H1 (cell line): Measurements from ENCODE around the gene ZNF524. TPM values are rescaled to one million over a fixed set of nuclear protein-coding genes. Genes with fewer than 3 reads are reported as not detected.

Experiments used
- CTCF ChIA-PET: fragments of 300-600 bp; sonication (Branson Sonifier 250); formaldehyde crosslinking; loops from one replicate; lab custom pipeline; 2021; ENCODE audit not compliant: partially characterized antibody; lab: Charles Lee
- POLR2A ChIA-PET: fragments of 300-600 bp; sonication (Branson Sonifier 250); formaldehyde crosslinking; loops from one replicate; lab custom pipeline; 2021; ENCODE audit warnings: inconsistent platforms; ENCODE audit not compliant: partially characterized antibody; lab: Charles Lee
- DNase-seq, 2 experiments: peaks; one replicate each; pipeline versions ENCODE4 v3.0.0 to v3.0.0-alpha.2; 2010 to 2022; ENCODE audit warnings: low spot score in 2 of 2, low read depth in 1 of 2, mixed read lengths in 1 of 2
- FAIRE-seq: peaks from 2 replicates; lab custom pipeline; 2011; peaks lifted over from hg19 to GRCh38; lab: Jason Lieb, UNC
- H2AFZ ChIP-seq: 2 replicates; pipeline ENCODE4 v1.8.1; 2012; ENCODE audit warnings: low read length, inconsistent platforms
- H2AK5ac ChIP-seq: 2 replicates; pipeline ENCODE4 v1.6.1; 2013; ENCODE audit warnings: low read depth, low read length
- H2BK120ac ChIP-seq: replicated peaks from 2 replicates; pipeline ENCODE3; 2013; ENCODE audit warnings: low read depth, low read length, inconsistent platforms
- H2BK12ac ChIP-seq: 2 replicates; pipeline ENCODE4 v1.6.1; 2013; ENCODE audit warnings: low read depth, low read length
- H2BK15ac ChIP-seq: 2 replicates; pipeline ENCODE4 v1.6.1; 2013; ENCODE audit warnings: low read length
- H2BK20ac ChIP-seq: 2 replicates; pipeline ENCODE4 v1.6.1; 2013; ENCODE audit warnings: low read length
- H2BK5ac ChIP-seq: 2 replicates; pipeline ENCODE4 v1.6.1; 2013; ENCODE audit warnings: low read depth, low read length
- H3K14ac ChIP-seq: 2 replicates; pipeline ENCODE4 v1.6.1; 2013; ENCODE audit warnings: inconsistent platforms; ENCODE audit not compliant: insufficient read length
- H3K18ac ChIP-seq: 2 replicates; pipeline ENCODE4 v1.6.1; 2013; ENCODE audit warnings: low read length; ENCODE audit errors: extremely low read depth
- H3K23ac ChIP-seq: 2 replicates; pipeline ENCODE4 v1.6.1; 2013; ENCODE audit warnings: inconsistent platforms; ENCODE audit not compliant: insufficient read length
- H3K23me2 ChIP-seq: 2 replicates; pipeline ENCODE4 v1.6.1; 2013; ENCODE audit warnings: low read depth, low read length
- H3K27ac ChIP-seq: 2 replicates; pipeline ENCODE4 v1.6.1; 2011; ENCODE audit warnings: low read depth, low read length, inconsistent platforms
- H3K27me3 ChIP-seq, 4 experiments: replicated peaks in 1 of 4; 1 replicate in 1 of 4; 2 replicates in 3 of 4; pipeline versions ENCODE4 v1.6.1 to v1.8.1; 2011 to 2013; ENCODE audit warnings: low read length in 3 of 4, mild to moderate bottlenecking in 3 of 4, inconsistent platforms in 2 of 4, mixed read lengths in 2 of 4, moderate library complexity in 1 of 4; ENCODE audit not compliant: control insufficient read depth in 3 of 4, insufficient read depth in 3 of 4; ENCODE audit errors: extremely low read depth in 1 of 4
- H3K36me3 ChIP-seq, 4 experiments: 2 replicates each; pipeline versions ENCODE4 v1.6.1 to v1.8.1; 2011 to 2013; ENCODE audit warnings: mild to moderate bottlenecking in 4 of 4, low read length in 3 of 4, moderate library complexity in 2 of 4, control low read depth in 1 of 4, inconsistent platforms in 1 of 4; ENCODE audit not compliant: insufficient read depth in 4 of 4, control insufficient read depth in 2 of 4
- H3K4ac ChIP-seq: replicated peaks from 2 replicates; pipeline ENCODE3; 2013; ENCODE audit warnings: low read length, low read depth, mixed read lengths, inconsistent platforms; ENCODE audit not compliant: insufficient read length
- H3K4me1 ChIP-seq, 4 experiments: replicated peaks in 1 of 4; 1 replicate in 1 of 4; 2 replicates in 3 of 4; pipeline versions ENCODE4 v1.6.1 to v1.8.1; 2011 to 2013; ENCODE audit warnings: low read length in 3 of 4, inconsistent platforms in 2 of 4, mixed read lengths in 1 of 4; ENCODE audit not compliant: insufficient read depth in 4 of 4, control insufficient read depth in 3 of 4
- H3K4me2 ChIP-seq, 2 experiments: 2 replicates each; pipeline versions ENCODE4 v1.6.1 to v1.8.1; 2011 to 2013; ENCODE audit warnings: low read depth in 2 of 2, low read length in 2 of 2, control low read depth in 1 of 2, inconsistent platforms in 1 of 2, mild to moderate bottlenecking in 1 of 2; ENCODE audit not compliant: insufficient read depth in 1 of 2
- H3K4me3 ChIP-seq, 4 experiments: fragments of 200-600, 300-600 bp in 1 of 4; sonication (generic), shearing (Covaris generic), sonication (Bioruptor Twin) in 1 of 4; 2 replicates each; pipeline versions ENCODE4 v1.5.1 to v1.8.1; 2011 to 2016; ENCODE audit warnings: low read length in 4 of 4, low read depth in 3 of 4, control low read depth in 2 of 4, inconsistent platforms in 2 of 4, mild to moderate bottlenecking in 2 of 4, mixed read lengths in 1 of 4, moderate library complexity in 1 of 4; ENCODE audit not compliant: insufficient read depth in 2 of 4; ENCODE audit errors: extremely low read depth in 1 of 4
- H3K56ac ChIP-seq: replicated peaks from 2 replicates; pipeline ENCODE3; 2013; ENCODE audit warnings: low read depth, mild to moderate bottlenecking, mixed read lengths, low read length, inconsistent platforms; ENCODE audit not compliant: insufficient read length
- H3K79me1 ChIP-seq: 2 replicates; pipeline ENCODE4 v1.6.1; 2013; ENCODE audit warnings: low read depth, low read length, control low read depth
- H3K79me2 ChIP-seq, 2 experiments: 2 replicates each; pipeline versions ENCODE4 v1.6.1 to v1.8.1; 2012 to 2013; ENCODE audit warnings: low read length in 2 of 2, mild to moderate bottlenecking in 2 of 2, inconsistent platforms in 1 of 2; ENCODE audit not compliant: insufficient read depth in 2 of 2, control insufficient read depth in 1 of 2
- H3K9ac ChIP-seq, 4 experiments: replicated peaks in 1 of 4; 1 replicate in 1 of 4; 2 replicates in 3 of 4; pipeline versions ENCODE4 v1.6.1 to v1.8.1; 2011 to 2013; ENCODE audit warnings: low read depth in 3 of 4, low read length in 3 of 4, control low read depth in 2 of 4, mild to moderate bottlenecking in 2 of 4, moderate library complexity in 2 of 4, inconsistent platforms in 1 of 4; ENCODE audit errors: extremely low read depth in 1 of 4
- H3K9me3 ChIP-seq, 2 experiments: 2 replicates each; pipeline versions ENCODE4 v1.6.1 to v1.8.1; 2012 to 2013; ENCODE audit warnings: mild to moderate bottlenecking in 2 of 2, moderate library complexity in 2 of 2, control low read depth in 1 of 2, inconsistent platforms in 1 of 2, low read depth in 1 of 2, low read length in 1 of 2, mixed read lengths in 1 of 2; ENCODE audit not compliant: insufficient read depth in 2 of 2
- H4K20me1 ChIP-seq, 2 experiments: replicated peaks in 1 of 2; 2 replicates each; pipeline versions ENCODE3 to v1.8.1; 2011 to 2013; ENCODE audit warnings: inconsistent platforms in 2 of 2, low read length in 2 of 2, mild to moderate bottlenecking in 1 of 2; ENCODE audit not compliant: insufficient read depth in 2 of 2, control insufficient read depth in 1 of 2
- H4K5ac ChIP-seq: 2 replicates; pipeline ENCODE4 v1.6.1; 2013; ENCODE audit warnings: low read length, low read depth, mixed read lengths, inconsistent platforms; ENCODE audit not compliant: insufficient read length
- H4K8ac ChIP-seq: 2 replicates; pipeline ENCODE4 v1.8.0; 2013; ENCODE audit warnings: mild to moderate bottlenecking, moderate library complexity, low read length, inconsistent platforms; ENCODE audit not compliant: insufficient read depth; ENCODE audit errors: extremely low read depth
- H4K91ac ChIP-seq: replicated peaks from 2 replicates; pipeline ENCODE3; 2013; ENCODE audit warnings: low read length, mixed read lengths, inconsistent platforms; ENCODE audit not compliant: insufficient read length
- ATF2 ChIP-seq: IDR thresholded peaks from 2 replicates; pipeline ENCODE4 v1.6.1; 2012; ENCODE audit warnings: low read length, inconsistent platforms
- CREB1 ChIP-seq: IDR thresholded peaks from 2 replicates; pipeline ENCODE4 v1.6.1; 2012; ENCODE audit warnings: inconsistent platforms
- EGR1 ChIP-seq: IDR thresholded peaks from 2 replicates; pipeline ENCODE4 v1.6.1; 2011; ENCODE audit warnings: low read depth, low read length, borderline replicate concordance
- FOSL1 ChIP-seq: IDR thresholded peaks from 2 replicates; pipeline ENCODE4 v1.6.1; 2011; ENCODE audit warnings: mild to moderate bottlenecking, low read depth, low read length, moderate library complexity; ENCODE audit not compliant: insufficient read depth
- HDAC6 ChIP-seq: IDR thresholded peaks from one replicate; pipeline ENCODE4 v1.7.1; 2012; ENCODE audit warnings: low read depth, mild to moderate bottlenecking, inconsistent platforms, low read length, moderate library complexity
- MAX ChIP-seq: IDR thresholded peaks from 2 replicates; pipeline ENCODE4 v1.6.1; 2012; ENCODE audit warnings: inconsistent platforms
- PHF8 ChIP-seq: fragments of 200-600 bp; sonication (generic); conservative IDR thresholded peaks from 2 replicates; pipeline ENCODE4 v1.7.1; 2012; ENCODE audit warnings: low read depth, mild to moderate bottlenecking, inconsistent platforms, low read length, moderate library complexity
- POU5F1 ChIP-seq: IDR thresholded peaks from 2 replicates; pipeline ENCODE4 v1.6.1; 2011; ENCODE audit warnings: low read depth, mild to moderate bottlenecking, low read length, moderate library complexity
- RFX5 ChIP-seq: IDR thresholded peaks from 2 replicates; pipeline ENCODE4 v1.6.1; 2011; ENCODE audit warnings: low read depth, low read length, improper control_type of control experiment, borderline replicate concordance
- SP2 ChIP-seq: IDR thresholded peaks from 2 replicates; pipeline ENCODE4 v1.6.1; 2012; ENCODE audit warnings: mild to moderate bottlenecking, low read length, inconsistent platforms
- SUZ12 ChIP-seq: fragments of 200-600 bp; sonication (generic); IDR thresholded peaks from 2 replicates; pipeline ENCODE4 v1.6.1; 2012; ENCODE audit warnings: mild to moderate bottlenecking, inconsistent platforms, low read length, moderate library complexity, mixed read lengths
- YY1 ChIP-seq: IDR thresholded peaks from 2 replicates; pipeline ENCODE4 v1.6.1; 2011; ENCODE audit warnings: low read depth, mild to moderate bottlenecking, low read length
- WGBS, 2 experiments: shearing (Covaris generic) in 1 of 2; methylation state at CpG; one replicate each; pipeline versions ENCODE4 v1.1.6 to v1.1.7; 2013 to 2015; ENCODE audit warnings: low lambda C conversion rate in 2 of 2, mixed read lengths in 2 of 2, inconsistent platforms in 1 of 2, low coverage in 1 of 2, missing lambda C conversion rate in 1 of 2; ENCODE audit not compliant: insufficient replicate concordance in 2 of 2, insufficient coverage in 1 of 2, insufficient read length in 1 of 2; ENCODE audit errors: extremely low coverage in 1 of 2, missing lambda C conversion rate in 1 of 2; 5-methylcytosine and 5-hydroxymethylcytosine counted together
- polyA plus RNA-seq, 7 experiments: library from polyadenylated mRNA; depleted of rRNA in 3 of 7; stranded (reverse) in 5 of 7; unstranded in 2 of 7; fragments of >200 nt in 5 of 7; fragments of 200-250 nt in 2 of 7; gene quantifications; 1 replicate in 5 of 7; 2 replicates in 1 of 7; 4 replicates in 1 of 7; pipeline versions ENCODE4 v1.2.1 to v1.2.3, GENCODE V29; 2011 to 2013; ENCODE audit warnings: missing spikeins in 2 of 7, mixed read lengths in 2 of 7
- total RNA-seq: library from RNA; stranded (reverse); fragmentation: NEBNext Ultra II Directional; extraction: Animal tissue kit (Norgen Biotek cat#: 25700); gene quantifications from 2 replicates; pipeline ENCODE4 v1.2.1, GENCODE V29; 2021

ZNF524 gene
- total and polyA plus RNA-seq, 2 of the 8 experiments (the other 6 are each of a cell fraction or from before 2014, with no cell fraction given): 4.4 to 4.7 TPM

- no peak overlapping the region for H2BK20ac ChIP-seq
- no peak overlapping the region; a peak in 1 of 7 replicates for H3K9ac ChIP-seq
- H3K56ac ChIP-seq: no peak overlapping the region
- no peaks in the 10 kb centered on the region for H3K4me1 ChIP-seq
- H3K4ac ChIP-seq: no peak overlapping the region
- H4K91ac ChIP-seq: no peak overlapping the region
- H3K4me3 ChIP-seq: no peak overlapping the region
- no peak for FAIRE-seq
- WGBS, 2 experiments: 82% methylated on average over 8 of the region's 8 CpGs; no CpG with 5 or more reads in 1 of the 2 experiments
- H3K23ac ChIP-seq: no peak overlapping the region
- peaks cover 0 to 42% (median 3%) of the 10 kb centered on the region in 4 experiments; a peak in 6 of 8 replicates for H3K36me3 ChIP-seq
- no peak overlapping the region for H2BK15ac ChIP-seq
- H2BK120ac ChIP-seq: no peak overlapping the region
- no peak overlapping the region for H3K18ac ChIP-seq
- no peak for DNase-seq
- no peak overlapping the region for H3K14ac ChIP-seq
- no peak overlapping the region for H2AK5ac ChIP-seq
- no peak overlapping the region for H3K4me2 ChIP-seq
- H2BK12ac ChIP-seq: no peak overlapping the region
- ChIA-PET POLR2A (interaction anchor here (0.6 to 3.2 kb wide), 8 partner anchors 9 to 53 kb away, joined by 3 to 12 read pairs (median 4); partner anchors contain the start of genes FIZ1, ZNF581 and ZNF865), CTCF (interaction anchor here (0.5 to 8.0 kb wide), 6 partner anchors 11 to 476 kb away, joined by 3 to 38 read pairs (median 4); partner anchors contain the start of gene ZNF865)
- no peak overlapping the region for H2BK5ac ChIP-seq
- H3K79me2 ChIP-seq: no peaks in the 10 kb centered on the region
- H4K8ac ChIP-seq: no peak overlapping the region
- H3K27ac ChIP-seq: no peak overlapping the region
- peaks cover 0 to 2% (median 0%) of the 10 kb centered on the region in 4 experiments; a peak in 1 of 7 replicates for H3K27me3 ChIP-seq
- no peak overlapping the region for H4K5ac ChIP-seq
- TF ChIP-seq SUZ12 (no peak), HDAC6 (no peak), CREB1 (no peak), FOSL1 (no peak), EGR1 (no peak), PHF8 (no peak), MAX (no peak), POU5F1 (no peak), RFX5 (no peak), SP2 (no peak), YY1 (no peak), ATF2 (no peak)
- H4K20me1 ChIP-seq: peaks cover 4 to 6% of the 10 kb centered on the region in 2 experiments
- H3K9me3 ChIP-seq: no peaks in the 10 kb centered on the region; a peak in 1 of 4 replicates
- H2AFZ ChIP-seq: no peak overlapping the region
- no peaks in the 10 kb centered on the region for H3K79me1 ChIP-seq
- no peaks in the 10 kb centered on the region for H3K23me2 ChIP-seq
Measured at GRCh38 chr19:55617426-55617825, 17.3 kb downstream of the ZNF524 start.
